Measurements from ENCODE around the gene MARF1. TPM values are rescaled to one million over a fixed set of nuclear protein-coding genes. Genes with fewer than 3 reads are reported as not detected.
"Not testable (repeated sequence)": the region's sequence is repeated elsewhere in the genome, so short reads cannot be mapped to it uniquely, and the experiment has no call there.

MARF1 gene
- total and polyA plus RNA-seq, 4 donors, result 7.0 to 19.8 (median 12.6) TPM

- Histone ChIP-seq H3K27ac (ENCODE audit: low read depth in 1 of 2, low read length in 2 of 2) (no peak overlapping the region), H3K9me3 (ENCODE audit: control insufficient read depth in 4 of 4, low read length in 3 of 4) (no peaks in the 10 kb centered on the region), H3K4me1 (ENCODE audit: control insufficient read depth in 4 of 4, insufficient read depth in 4 of 4, low read length in 3 of 4) (peaks cover 2 to 32% (median 17%) of the 10 kb centered on the region in 4 donors), H3K36me3 (ENCODE audit: control insufficient read depth in 4 of 4, insufficient read depth in 3 of 4, low read depth in 1 of 4, low read length in 3 of 4) (peaks cover 0 to 4% (median 3%) of the 10 kb centered on the region in 4 donors), H3K27me3 (ENCODE audit: control insufficient read depth in 4 of 4, insufficient read depth in 4 of 4, low read length in 3 of 4) (no peaks in the 10 kb centered on the region), H3K9ac (ENCODE audit: low read depth in 1 of 2, low read length in 2 of 2) (no peak overlapping the region), H3K4me3 (ENCODE audit: low read depth in 1 of 3, low read length in 3 of 3) (no peak overlapping the region)
- WGBS, result 81% methylated on average over 6 of the region's 6 CpGs
- DNase-seq (ENCODE audit: low spot score), result no peak
- TF ChIP-seq HNF4A (conservative IDR thresholded peaks at IDR 0.05) (no peak), CTCF (IDR thresholded peaks at IDR 0.05; ENCODE audit: low read depth, low read length, missing input control) (no peak)
Measured at GRCh38 chr16:15571557-15571956, 71.4 kb downstream of the MARF1 start.

GRCh38 chr16:15570666-15571065 is 72.3 kb downstream of the MARF1 start:
- DNase-seq (ENCODE audit: low spot score); H3K9ac ChIP-seq (ENCODE audit: low read depth in 1 of 2, low read length in 2 of 2); H3K9me3 ChIP-seq (ENCODE audit: control insufficient read depth in 4 of 4, low read length in 3 of 4); H3K27ac ChIP-seq (ENCODE audit: low read depth in 1 of 2, low read length in 2 of 2); H3K4me3 ChIP-seq (ENCODE audit: low read depth in 1 of 3, low read length in 3 of 3); H3K27me3 ChIP-seq (ENCODE audit: control insufficient read depth in 4 of 4, insufficient read depth in 4 of 4, low read length in 3 of 4); H3K36me3 ChIP-seq (ENCODE audit: control insufficient read depth in 4 of 4, insufficient read depth in 3 of 4, low read depth in 1 of 4, low read length in 3 of 4): not testable (repeated sequence)
- 91% methylated on average over 4 of the region's 4 CpGs for WGBS
- peaks cover 2 to 26% (median 15%) of the 10 kb centered on the region in 4 donors for H3K4me1 ChIP-seq (ENCODE audit: control insufficient read depth in 4 of 4, insufficient read depth in 4 of 4, low read length in 3 of 4)

DNA sequence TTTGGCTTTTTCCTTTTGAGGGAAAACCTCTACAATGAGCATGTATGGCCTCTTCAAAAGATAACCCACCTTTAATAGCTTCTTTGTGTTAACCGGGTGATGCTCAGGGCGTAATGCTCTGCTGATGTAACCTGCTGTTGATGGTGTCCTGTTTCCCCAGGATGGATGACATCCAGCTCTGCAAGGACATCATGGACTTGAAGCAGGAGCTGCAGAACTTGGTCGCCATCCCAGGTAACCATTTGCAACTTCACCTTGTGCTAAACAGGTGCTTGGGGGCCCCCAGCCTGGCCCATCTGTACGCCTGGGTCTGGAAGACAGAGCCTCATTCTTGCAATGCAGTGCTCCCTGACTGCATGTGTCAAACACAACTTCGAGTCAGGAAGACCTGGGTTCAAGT is 75.1 kb downstream of the MARF1 start:
- H3K27me3 ChIP-seq (ENCODE audit: control insufficient read depth in 4 of 4, insufficient read depth in 4 of 4, low read length in 3 of 4), result no peaks in the 10 kb centered on the region
- TF ChIP-seq JUND (IDR thresholded peaks at IDR 0.05) (no peak), CTCF (IDR thresholded peaks at IDR 0.05; ENCODE audit: low read depth, low read length, missing input control) (no peak), HNF4A (conservative IDR thresholded peaks at IDR 0.05) (no peak), RAD21 (IDR thresholded peaks at IDR 0.05) (no peak), SP1 (IDR thresholded peaks at IDR 0.05) (no peak), FOXA2 (IDR thresholded peaks at IDR 0.05) (no peak), REST (IDR thresholded peaks at IDR 0.05) (no peak), ZBTB33 (IDR thresholded peaks at IDR 0.05) (no peak), NR2F2 (IDR thresholded peaks at IDR 0.05) (no peak), GABPA (IDR thresholded peaks at IDR 0.05 in 1 of 2, conservative IDR thresholded peaks at IDR 0.05 in 1 of 2) (no peak), EGR1 (IDR thresholded peaks at IDR 0.05; ENCODE audit: low read depth in 2 of 2) (no peak), HNF4G (IDR thresholded peaks at IDR 0.05) (no peak)
- TF ChIP-seq, protein P1, sequence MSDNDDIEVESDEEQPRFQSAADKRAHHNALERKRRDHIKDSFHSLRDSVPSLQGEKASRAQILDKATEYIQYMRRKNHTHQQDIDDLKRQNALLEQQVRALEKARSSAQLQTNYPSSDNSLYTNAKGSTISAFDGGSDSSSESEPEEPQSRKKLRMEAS (IDR thresholded peaks at IDR 0.05), result no peak
- TF ChIP-seq, protein P2, sequence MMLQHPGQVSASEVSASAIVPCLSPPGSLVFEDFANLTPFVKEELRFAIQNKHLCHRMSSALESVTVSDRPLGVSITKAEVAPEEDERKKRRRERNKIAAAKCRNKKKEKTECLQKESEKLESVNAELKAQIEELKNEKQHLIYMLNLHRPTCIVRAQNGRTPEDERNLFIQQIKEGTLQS (IDR thresholded peaks at IDR 0.05), result no peak
- H3K4me3 ChIP-seq (ENCODE audit: low read depth in 1 of 3, low read length in 3 of 3), result no peak overlapping the region
- no peaks in the 10 kb centered on the region for H3K9me3 ChIP-seq (ENCODE audit: control insufficient read depth in 4 of 4, low read length in 3 of 4)
- DNase-seq (ENCODE audit: low spot score), result no peak
- H3K4me1 ChIP-seq (ENCODE audit: control insufficient read depth in 4 of 4, insufficient read depth in 4 of 4, low read length in 3 of 4), result peaks cover 0 to 13% (median 5%) of the 10 kb centered on the region in 4 donors
- 97% methylated on average over 5 of the region's 5 CpGs for WGBS
- H3K36me3 ChIP-seq (ENCODE audit: control insufficient read depth in 4 of 4, insufficient read depth in 3 of 4, low read depth in 1 of 4, low read length in 3 of 4), result peaks cover 0 to 4% (median 3%) of the 10 kb centered on the region in 4 donors
- H3K9ac ChIP-seq (ENCODE audit: low read depth in 1 of 2, low read length in 2 of 2), result no peak overlapping the region
- no peak overlapping the region for H3K27ac ChIP-seq (ENCODE audit: low read depth in 1 of 2, low read length in 2 of 2)
